SU-DHL-6 (cell line): ENCODE results near the gene EPHX1.

Experiments used
- EZH2phosphoT487 ChIP-seq: fragments of 200-600 bp; sonication (generic), shearing (Covaris generic); conservative IDR thresholded peaks from 2 replicates; pipeline ENCODE4 v1.6.1; 2018; ENCODE audit warnings: mild to moderate bottlenecking, antibody characterized with exemption, low read length, moderate library complexity, mixed read lengths
- TF ChIP-seq, protein P1 (sequence below): fragments of 200-600 bp; sonication (generic); IDR thresholded peaks from one replicate; pipeline ENCODE4 v1.5.1; 2017; ENCODE audit warnings: antibody characterized with exemption, mild to moderate bottlenecking, low read length, moderate library complexity; ENCODE audit not compliant: insufficient read depth, poor library complexity, severe bottlenecking

GRCh38 chr1:225817611-225818061, 7.7 kb downstream of the EPHX1 start:
- TF ChIP-seq, protein P1, sequence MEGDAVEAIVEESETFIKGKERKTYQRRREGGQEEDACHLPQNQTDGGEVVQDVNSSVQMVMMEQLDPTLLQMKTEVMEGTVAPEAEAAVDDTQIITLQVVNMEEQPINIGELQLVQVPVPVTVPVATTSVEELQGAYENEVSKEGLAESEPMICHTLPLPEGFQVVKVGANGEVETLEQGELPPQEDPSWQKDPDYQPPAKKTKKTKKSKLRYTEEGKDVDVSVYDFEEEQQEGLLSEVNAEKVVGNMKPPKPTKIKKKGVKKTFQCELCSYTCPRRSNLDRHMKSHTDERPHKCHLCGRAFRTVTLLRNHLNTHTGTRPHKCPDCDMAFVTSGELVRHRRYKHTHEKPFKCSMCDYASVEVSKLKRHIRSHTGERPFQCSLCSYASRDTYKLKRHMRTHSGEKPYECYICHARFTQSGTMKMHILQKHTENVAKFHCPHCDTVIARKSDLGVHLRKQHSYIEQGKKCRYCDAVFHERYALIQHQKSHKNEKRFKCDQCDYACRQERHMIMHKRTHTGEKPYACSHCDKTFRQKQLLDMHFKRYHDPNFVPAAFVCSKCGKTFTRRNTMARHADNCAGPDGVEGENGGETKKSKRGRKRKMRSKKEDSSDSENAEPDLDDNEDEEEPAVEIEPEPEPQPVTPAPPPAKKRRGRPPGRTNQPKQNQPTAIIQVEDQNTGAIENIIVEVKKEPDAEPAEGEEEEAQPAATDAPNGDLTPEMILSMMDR = no peak
- TF ChIP-seq EZH2phosphoT487 = no peak
